ENCODE data around the gene AFF1. TPM values are rescaled to one million over a fixed set of nuclear protein-coding genes. Genes with fewer than 3 reads are reported as not detected.

The AFF1 gene
- total RNA-seq, 1 experiment from 2014 or later = 52.8 TPM

GRCh38 chr4:86968547-86968946 is 33.7 kb downstream of the AFF1 start:
- ChIA-PET CTCF (no interaction called here), POLR2A (ENCODE audit: unreplicated experiment) (no interaction called here)
- intact Hi-C loops (cut with micrococcal nuclease; ENCODE audit: unreplicated experiment) = no loop called here
- H3K4me2 ChIP-seq = no peak overlapping the region
- peaks cover 15% of the 10 kb centered on the region; the same call in 1 of the 2 replicates for H3K4me1 ChIP-seq (replicated peaks; ENCODE audit: insufficient read depth)
- no peaks in the 10 kb centered on the region for H3K36me3 ChIP-seq (ENCODE audit: low read depth)
- DNase-seq = no peak
- H3K9me2 ChIP-seq (ENCODE audit: insufficient read depth) = no peaks in the 10 kb centered on the region
- H3K4me3 ChIP-seq = no peak overlapping the region
- 0 out of 2 replicates have a peak, but pooled peaks cover 4% of the 10 kb centered on the region for H3K79me2 ChIP-seq (ENCODE audit: low read depth)
- H2AFZ ChIP-seq = no peak overlapping the region
- no peak overlapping the region for H3K27ac ChIP-seq
- no peak for TF ChIP-seq EZH2 (IDR thresholded peaks at IDR 0.05; ENCODE audit: low read depth)
- TF ChIP-seq, protein P1, sequence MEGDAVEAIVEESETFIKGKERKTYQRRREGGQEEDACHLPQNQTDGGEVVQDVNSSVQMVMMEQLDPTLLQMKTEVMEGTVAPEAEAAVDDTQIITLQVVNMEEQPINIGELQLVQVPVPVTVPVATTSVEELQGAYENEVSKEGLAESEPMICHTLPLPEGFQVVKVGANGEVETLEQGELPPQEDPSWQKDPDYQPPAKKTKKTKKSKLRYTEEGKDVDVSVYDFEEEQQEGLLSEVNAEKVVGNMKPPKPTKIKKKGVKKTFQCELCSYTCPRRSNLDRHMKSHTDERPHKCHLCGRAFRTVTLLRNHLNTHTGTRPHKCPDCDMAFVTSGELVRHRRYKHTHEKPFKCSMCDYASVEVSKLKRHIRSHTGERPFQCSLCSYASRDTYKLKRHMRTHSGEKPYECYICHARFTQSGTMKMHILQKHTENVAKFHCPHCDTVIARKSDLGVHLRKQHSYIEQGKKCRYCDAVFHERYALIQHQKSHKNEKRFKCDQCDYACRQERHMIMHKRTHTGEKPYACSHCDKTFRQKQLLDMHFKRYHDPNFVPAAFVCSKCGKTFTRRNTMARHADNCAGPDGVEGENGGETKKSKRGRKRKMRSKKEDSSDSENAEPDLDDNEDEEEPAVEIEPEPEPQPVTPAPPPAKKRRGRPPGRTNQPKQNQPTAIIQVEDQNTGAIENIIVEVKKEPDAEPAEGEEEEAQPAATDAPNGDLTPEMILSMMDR (conservative IDR thresholded peaks at IDR 0.05) = no peak
- no peaks in the 10 kb centered on the region for H4K20me1 ChIP-seq (ENCODE audit: insufficient read depth)
- H3K9me3 ChIP-seq (ENCODE audit: insufficient read depth, low read depth) = no peaks in the 10 kb centered on the region
- BruUV-seq (replicated peaks) = no TSS peak
- no peaks in the 10 kb centered on the region for H3K27me3 ChIP-seq (ENCODE audit: insufficient read depth, low read depth)
- H3F3A ChIP-seq (ENCODE audit: insufficient read depth, low read depth) = no peaks in the 10 kb centered on the region

- no peaks in the 10 kb centered on the region for H3K9me3 ChIP-seq (ENCODE audit: insufficient read depth, low read depth)
- TF ChIP-seq, protein P1 (conservative IDR thresholded peaks at IDR 0.05) = no peak
- TF ChIP-seq EZH2 (IDR thresholded peaks at IDR 0.05; ENCODE audit: low read depth) = no peak
- no peak overlapping the region for H2AFZ ChIP-seq
- H3K4me3 ChIP-seq = no peak overlapping the region
- H3K27me3 ChIP-seq (ENCODE audit: insufficient read depth, low read depth) = no peaks in the 10 kb centered on the region
- DNase-seq = no peak
- no peaks in the 10 kb centered on the region for H3K9me2 ChIP-seq (ENCODE audit: insufficient read depth)
- intact Hi-C loops (cut with micrococcal nuclease; ENCODE audit: unreplicated experiment) = loop anchor here (5.0 kb wide), 1 partner anchor 33 kb away; the partner anchor contains the start of gene AFF1
- no peak overlapping the region for H3K4me2 ChIP-seq
- CTCF ChIA-PET = interaction anchor here (0.7 kb wide), 1 partner anchor 48 kb away, joined by 3 read pairs; no protein-coding TSS in a partner anchor
- POLR2A ChIA-PET (ENCODE audit: unreplicated experiment) = no interaction called here
- H4K20me1 ChIP-seq (ENCODE audit: insufficient read depth) = no peaks in the 10 kb centered on the region
- H3K36me3 ChIP-seq (ENCODE audit: low read depth) = no peaks in the 10 kb centered on the region
- BruUV-seq (replicated peaks) = no TSS peak
- no peak overlapping the region for H3K27ac ChIP-seq
- H3K79me2 ChIP-seq (ENCODE audit: low read depth) = 0 out of 2 replicates have a peak, but pooled peaks cover 10% of the 10 kb centered on the region
- peaks cover 18% of the 10 kb centered on the region; the same call in 1 of the 2 replicates for H3K4me1 ChIP-seq (replicated peaks; ENCODE audit: insufficient read depth)
- H3F3A ChIP-seq (ENCODE audit: insufficient read depth, low read depth) = no peaks in the 10 kb centered on the region
Observed at GRCh38 chr4:86970447-86971354, 35.9 kb downstream of the AFF1 start.

GRCh38 chr4:86971355-86971683 is 36.5 kb downstream of the AFF1 start:
- H3K4me1 ChIP-seq (replicated peaks; ENCODE audit: insufficient read depth) = peaks cover 18% of the 10 kb centered on the region; the same call in 1 of the 2 replicates
- no peaks in the 10 kb centered on the region for H3K9me3 ChIP-seq (ENCODE audit: insufficient read depth, low read depth)
- no peaks in the 10 kb centered on the region for H3K27me3 ChIP-seq (ENCODE audit: insufficient read depth, low read depth)
- no peak overlapping the region for H3K27ac ChIP-seq
- no TSS peak for BruUV-seq (replicated peaks)
- 0 out of 2 replicates have a peak, but pooled peaks cover 12% of the 10 kb centered on the region for H3K79me2 ChIP-seq (ENCODE audit: low read depth)
- H2AFZ ChIP-seq = no peak overlapping the region
- no peaks in the 10 kb centered on the region for H3K36me3 ChIP-seq (ENCODE audit: low read depth)
- no peak overlapping the region for H3K4me3 ChIP-seq
- H3K9me2 ChIP-seq (ENCODE audit: insufficient read depth) = no peaks in the 10 kb centered on the region
- H3K4me2 ChIP-seq = no peak overlapping the region
- TF ChIP-seq, protein P1 (conservative IDR thresholded peaks at IDR 0.05) = no peak
- no peak for TF ChIP-seq EZH2 (IDR thresholded peaks at IDR 0.05; ENCODE audit: low read depth)
- DNase-seq = no peak
- H3F3A ChIP-seq (ENCODE audit: insufficient read depth, low read depth) = no peaks in the 10 kb centered on the region
- ChIA-PET POLR2A (ENCODE audit: unreplicated experiment) (no interaction called here), CTCF (interaction anchor here (0.5 to 0.7 kb wide), 2 partner anchors 44 to 49 kb away, joined by 3 read pairs; no protein-coding TSS in a partner anchor)
- no peaks in the 10 kb centered on the region for H4K20me1 ChIP-seq (ENCODE audit: insufficient read depth)
- intact Hi-C loops (cut with micrococcal nuclease; ENCODE audit: unreplicated experiment) = loop anchor here (5.0 kb wide), 1 partner anchor 34 kb away; the partner anchor contains the start of gene AFF1
